IMR-90 (cell line): ENCODE data around the gene REPS1. TPM values are rescaled to one million over a fixed set of nuclear protein-coding genes. Genes with fewer than 3 reads are reported as not detected.

Source experiments
- ATAC-seq: fragments of 200-7000 bp; cut with Tn5 transposase; 2 replicates; pipeline ENCODE4 v1.9.1; 2020; ENCODE audit warnings: low read depth, mild to moderate bottlenecking, moderate library complexity
- BruUV-seq: library from RNA; stranded (reverse); fragments of 400-500 nt; replicated peaks from 2 replicates; lab custom pipeline; 2021; lab: Mats Ljungman, UMichigan
- CTCF ChIA-PET: fragments of 300-600 bp; formaldehyde crosslinking; extraction: SDS; loops from one replicate; lab custom pipeline; 2021; ENCODE audit warnings: antibody characterized with exemption; lab: Yijun Ruan, JAX
- POLR2A ChIA-PET: fragments of 300-600 bp; sonication (Branson Sonifier 250); formaldehyde crosslinking; loops from one replicate; lab custom pipeline; 2022; ENCODE audit warnings: antibody characterized with exemption; ENCODE audit not compliant: unreplicated experiment; lab: Charles Lee
- DNase-seq: peaks from one replicate; pipeline ENCODE4 v3.0.0; 2013
- H2AFZ ChIP-seq: replicated peaks from 2 replicates; pipeline ENCODE3; 2013; ENCODE audit warnings: low read length, mild to moderate bottlenecking; ENCODE audit not compliant: poor library complexity
- H2AK5ac ChIP-seq: 2 replicates; pipeline ENCODE4 v1.6.1; 2013; ENCODE audit warnings: low read depth, low read length, inconsistent platforms
- H2AK9ac ChIP-seq: replicated peaks from 2 replicates; pipeline ENCODE3; 2013; ENCODE audit warnings: mild to moderate bottlenecking, low read depth, low read length, moderate library complexity; ENCODE audit not compliant: poor library complexity
- H2BK120ac ChIP-seq: 2 replicates; pipeline ENCODE4 v1.6.1; 2013; ENCODE audit warnings: low read depth, low read length, inconsistent platforms
- H2BK15ac ChIP-seq: 3 replicates; pipeline ENCODE4 v1.6.1; 2013; ENCODE audit warnings: low read depth, low read length, inconsistent platforms
- H2BK20ac ChIP-seq: 2 replicates; pipeline ENCODE4 v1.6.1; 2013; ENCODE audit warnings: low read depth, mild to moderate bottlenecking, inconsistent platforms, low read length, moderate library complexity
- H2BK5ac ChIP-seq: 2 replicates; pipeline ENCODE4 v1.6.1; 2013; ENCODE audit warnings: mild to moderate bottlenecking, low read depth, low read length, inconsistent platforms; ENCODE audit not compliant: poor library complexity, severe bottlenecking
- H3K14ac ChIP-seq: replicated peaks from 2 replicates; pipeline ENCODE4 v1.6.1; 2013; ENCODE audit warnings: low read depth, low read length, inconsistent platforms
- H3K18ac ChIP-seq: 2 replicates; pipeline ENCODE4 v1.6.1; 2013; ENCODE audit warnings: low read depth, low read length, control low read depth
- H3K23ac ChIP-seq: 2 replicates; pipeline ENCODE4 v1.6.1; 2013; ENCODE audit warnings: low read depth, low read length, inconsistent platforms
- H3K27ac ChIP-seq: 2 replicates; pipeline ENCODE4 v1.5.1; 2013; ENCODE audit warnings: mild to moderate bottlenecking, control low read depth, low read length; ENCODE audit not compliant: insufficient read depth
- H3K27me3 ChIP-seq: 2 replicates; pipeline ENCODE4 v1.6.1; 2013; ENCODE audit warnings: low read length; ENCODE audit not compliant: control insufficient read depth, insufficient read depth
- H3K36me3 ChIP-seq: 2 replicates; pipeline ENCODE4 v1.6.1; 2013; ENCODE audit warnings: low read length, mixed read lengths; ENCODE audit not compliant: control insufficient read depth, insufficient read depth
- H3K4ac ChIP-seq: 2 replicates; pipeline ENCODE4 v1.6.1; 2013; ENCODE audit warnings: low read depth, low read length, inconsistent platforms
- H3K4me1 ChIP-seq: 2 replicates; pipeline ENCODE4 v1.6.1; 2013; ENCODE audit warnings: low read length, mixed read lengths; ENCODE audit not compliant: control insufficient read depth, insufficient read depth
- H3K4me2 ChIP-seq: 2 replicates; pipeline ENCODE4 v1.6.1; 2013; ENCODE audit warnings: low read depth, mild to moderate bottlenecking, control low read depth, low read length, moderate library complexity
- H3K4me3 ChIP-seq: 2 replicates; pipeline ENCODE4 v1.5.1; 2013; ENCODE audit warnings: low read depth, mild to moderate bottlenecking, control low read depth, low read length, moderate library complexity; ENCODE audit not compliant: insufficient read depth
- H3K56ac ChIP-seq: 2 replicates; pipeline ENCODE4 v1.6.1; 2013; ENCODE audit warnings: low read length, inconsistent platforms; ENCODE audit not compliant: insufficient read depth; ENCODE audit errors: extremely low read depth
- H3K79me1 ChIP-seq, 2 experiments: 2 replicates each; pipeline ENCODE4 v1.6.1; 2013; ENCODE audit warnings: low read length in 2 of 2, inconsistent platforms in 1 of 2, low read depth in 1 of 2
- H3K9ac ChIP-seq: 2 replicates; pipeline ENCODE4 v1.6.1; 2013; ENCODE audit warnings: low read depth, low read length, control low read depth
- H3K9me1 ChIP-seq: 2 replicates; pipeline ENCODE4 v1.6.1; 2013; ENCODE audit warnings: low read length, inconsistent platforms; ENCODE audit not compliant: insufficient read depth
- H3K9me3 ChIP-seq: 2 replicates; pipeline ENCODE4 v1.6.1; 2013; ENCODE audit warnings: low read length; ENCODE audit not compliant: control insufficient read depth, insufficient read depth
- H4K20me1 ChIP-seq: 2 replicates; pipeline ENCODE4 v1.6.1; 2013; ENCODE audit warnings: low read length, inconsistent platforms; ENCODE audit not compliant: insufficient read depth
- H4K5ac ChIP-seq: 2 replicates; pipeline ENCODE4 v1.6.1; 2013; ENCODE audit warnings: mild to moderate bottlenecking, low read depth, low read length, control low read depth
- H4K8ac ChIP-seq, 2 experiments: 2 replicates each; pipeline ENCODE4 v1.6.1; 2013; ENCODE audit warnings: low read depth in 2 of 2, low read length in 2 of 2, control low read depth in 1 of 2, inconsistent platforms in 1 of 2
- H4K91ac ChIP-seq: 2 replicates; pipeline ENCODE4 v1.6.1; 2013; ENCODE audit warnings: low read depth, low read length, inconsistent platforms; ENCODE audit not compliant: insufficient read depth
- SMC3 ChIP-seq: fragments of 150-350 bp; IDR thresholded peaks from 2 replicates; pipeline ENCODE4 v1.6.1; 2016; ENCODE audit warnings: low read depth, mild to moderate bottlenecking, antibody characterized with exemption, low read length, moderate library complexity
- WGBS, 2 experiments: methylation state at CpG; one replicate each; pipeline versions ENCODE4 v1.1.5 to v1.1.7; 2013; ENCODE audit warnings: missing lambda C conversion rate in 2 of 2; ENCODE audit not compliant: insufficient read length in 1 of 2; ENCODE audit errors: extremely low coverage in 2 of 2; 5-methylcytosine and 5-hydroxymethylcytosine counted together
- dilution Hi-C: fragments of 300-500 bp; cut with HindIII; formaldehyde crosslinking; loops from one replicate; pipeline ENCODE4 v1.14.3; 2018; ENCODE audit warnings: low sequenced_read_pairs; ENCODE audit not compliant: unreplicated experiment
- in situ Hi-C: fragments of 300-500 bp; cut with MboI; formaldehyde crosslinking; loops from 3 replicates; pipeline ENCODE4 v1.14.3; 2019; ENCODE audit warnings: low sequenced_read_pairs, inconsistent platforms, mixed read lengths
- intact Hi-C: fragments of 100-400 bp; cut with micrococcal nuclease; formaldehyde crosslinking; loops from 2 replicates; pipeline ENCODE4 v1.10.0; 2022
- polyA plus RNA-seq, 3 experiments: library from polyadenylated mRNA; depleted of rRNA; stranded (reverse); fragments of >200 nt; gene quantifications; 2 replicates each; pipeline ENCODE4 v1.2.3, GENCODE V29; 2012; ENCODE audit warnings: low replicate concordance in 1 of 3
- total RNA-seq: library from RNA; depleted of rRNA; stranded (reverse); fragments of >200 nt; gene quantifications from 2 replicates; pipeline ENCODE4 v1.2.3, GENCODE V29; 2012

REPS1 gene
- total and polyA plus RNA-seq, 2 of the 4 experiments (the other 2 are of a cell fraction), result 21.9 to 24.2 TPM

DNA sequence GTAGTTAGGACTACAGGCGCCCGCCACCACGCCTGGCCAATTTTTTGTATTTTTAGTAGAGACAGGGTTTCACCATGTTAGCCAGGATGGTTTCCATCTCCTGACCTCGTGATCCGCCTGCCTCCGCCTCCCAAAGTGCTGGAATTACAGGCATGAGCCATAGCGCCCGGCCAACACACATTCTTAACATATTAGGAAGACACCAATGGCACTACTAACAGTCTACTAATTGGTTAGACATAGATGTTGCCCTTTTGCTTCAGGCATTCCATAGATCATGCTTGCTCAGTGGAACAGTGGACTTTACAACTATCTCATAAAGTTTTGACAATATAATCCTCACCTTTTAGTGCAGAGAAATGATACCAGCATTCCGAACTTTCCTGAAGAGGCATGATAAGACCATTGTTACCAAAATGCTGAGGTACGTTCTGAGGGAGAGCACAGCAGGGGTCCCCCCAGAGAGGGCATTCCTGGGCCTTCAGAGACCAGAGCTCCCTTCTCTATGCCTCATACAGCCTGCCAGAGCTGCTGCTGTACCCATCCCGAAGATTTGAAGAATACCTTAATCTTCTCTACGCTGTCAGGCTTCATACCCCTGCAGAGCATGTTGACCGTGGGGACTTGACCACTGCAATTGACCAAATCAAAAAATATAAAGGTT lies 102.8 kb downstream of the REPS1 start:
- dilution Hi-C loops, result no loop called here
- H3K79me1 ChIP-seq, result no peaks in the 10 kb centered on the region
- no peak overlapping the region for H3K56ac ChIP-seq
- no peak overlapping the region for H2AK9ac ChIP-seq
- H3K4me3 ChIP-seq, result no peak overlapping the region
- no peak for TF ChIP-seq SMC3
- no peak overlapping the region for H3K4me2 ChIP-seq
- no peak for DNase-seq
- no peaks in the 10 kb centered on the region for H3K4me1 ChIP-seq
- no peak overlapping the region for H4K5ac ChIP-seq
- no peak overlapping the region for H3K23ac ChIP-seq
- no peak overlapping the region for H2BK5ac ChIP-seq
- H3K36me3 ChIP-seq, result no peaks in the 10 kb centered on the region
- no TSS peak for BruUV-seq
- H2AK5ac ChIP-seq, result no peak overlapping the region
- H3K27ac ChIP-seq, result no peak overlapping the region
- no peaks in the 10 kb centered on the region for H3K9me3 ChIP-seq
- H2AFZ ChIP-seq, result no peak overlapping the region
- H4K8ac ChIP-seq, result no peak overlapping the region
- H3K27me3 ChIP-seq, result no peaks in the 10 kb centered on the region; the same call in 1 of the 2 replicates
- no peak overlapping the region for H2BK15ac ChIP-seq
- H3K9ac ChIP-seq, result no peak overlapping the region
- no peaks in the 10 kb centered on the region for H4K20me1 ChIP-seq
- no peak overlapping the region for H2BK20ac ChIP-seq
- no peak overlapping the region for H3K4ac ChIP-seq
- H4K91ac ChIP-seq, result no peak overlapping the region
- H3K18ac ChIP-seq, result no peak overlapping the region
- no peaks in the 10 kb centered on the region for H3K9me1 ChIP-seq
- no peak overlapping the region for H3K14ac ChIP-seq
- WGBS, 2 experiments, result 67% methylated on average over 1 of the region's 13 CpGs; no CpG with 5 or more reads in 1 of the 2 experiments
- intact Hi-C loops, result no loop called here
- in situ Hi-C loops, result no loop called here
- ChIA-PET CTCF (no interaction called here), POLR2A (no interaction called here)
- ATAC-seq, result no peak
- H2BK120ac ChIP-seq, result no peak overlapping the region
